ENCODE results near the gene HEXB. TPM values are rescaled to one million over a fixed set of nuclear protein-coding genes. Genes with fewer than 3 reads are reported as not detected.
A peak's percentile ranks its signal among the peaks of the same experiment; 100 is the strongest.

Gene HEXB
- total and polyA plus RNA-seq, 2 of the 13 experiments (the other 11 are each of a cell fraction or from before 2014, with no cell fraction given), result 100 to 104 TPM

DNA sequence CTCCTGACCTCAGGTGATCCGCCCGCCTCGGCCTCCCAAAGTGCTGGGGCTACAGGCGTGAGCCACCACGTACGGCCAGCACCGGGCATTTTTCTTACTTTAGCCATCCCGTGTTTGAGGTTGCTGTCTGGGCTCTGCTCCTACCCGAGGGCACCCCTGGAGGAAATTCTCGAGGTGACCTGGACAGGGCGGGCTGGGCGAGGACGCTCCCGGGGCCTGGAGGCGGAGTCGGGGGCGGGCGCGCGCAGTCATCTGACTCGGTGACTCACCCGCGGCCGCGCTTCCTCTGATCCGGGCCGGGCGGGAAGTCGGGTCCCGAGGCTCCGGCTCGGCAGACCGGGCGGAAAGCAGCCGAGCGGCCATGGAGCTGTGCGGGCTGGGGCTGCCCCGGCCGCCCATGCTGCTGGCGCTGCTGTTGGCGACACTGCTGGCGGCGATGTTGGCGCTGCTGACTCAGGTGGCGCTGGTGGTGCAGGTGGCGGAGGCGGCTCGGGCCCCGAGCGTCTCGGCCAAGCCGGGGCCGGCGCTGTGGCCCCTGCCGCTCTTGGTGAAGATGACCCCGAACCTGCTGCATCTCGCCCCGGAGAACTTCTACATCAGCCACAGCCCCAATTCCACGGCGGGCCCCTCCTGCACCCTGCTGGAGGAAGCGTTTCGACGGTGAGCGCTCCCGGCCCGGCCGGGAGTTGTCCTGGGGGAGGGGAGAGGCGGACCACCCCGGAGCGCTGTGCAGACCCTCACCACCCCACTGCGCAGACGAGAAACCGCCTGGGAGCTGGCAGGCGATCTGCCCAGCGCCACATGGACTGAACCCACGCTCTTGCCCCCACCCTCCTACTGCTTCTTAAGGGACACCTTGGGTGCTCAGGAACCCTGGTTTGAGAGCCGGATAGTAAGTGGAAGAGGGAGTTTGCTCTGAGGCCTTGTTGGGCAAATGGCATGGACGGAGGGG lies at the start of gene HEXB (continued):
- TF ChIP-seq, protein P1, sequence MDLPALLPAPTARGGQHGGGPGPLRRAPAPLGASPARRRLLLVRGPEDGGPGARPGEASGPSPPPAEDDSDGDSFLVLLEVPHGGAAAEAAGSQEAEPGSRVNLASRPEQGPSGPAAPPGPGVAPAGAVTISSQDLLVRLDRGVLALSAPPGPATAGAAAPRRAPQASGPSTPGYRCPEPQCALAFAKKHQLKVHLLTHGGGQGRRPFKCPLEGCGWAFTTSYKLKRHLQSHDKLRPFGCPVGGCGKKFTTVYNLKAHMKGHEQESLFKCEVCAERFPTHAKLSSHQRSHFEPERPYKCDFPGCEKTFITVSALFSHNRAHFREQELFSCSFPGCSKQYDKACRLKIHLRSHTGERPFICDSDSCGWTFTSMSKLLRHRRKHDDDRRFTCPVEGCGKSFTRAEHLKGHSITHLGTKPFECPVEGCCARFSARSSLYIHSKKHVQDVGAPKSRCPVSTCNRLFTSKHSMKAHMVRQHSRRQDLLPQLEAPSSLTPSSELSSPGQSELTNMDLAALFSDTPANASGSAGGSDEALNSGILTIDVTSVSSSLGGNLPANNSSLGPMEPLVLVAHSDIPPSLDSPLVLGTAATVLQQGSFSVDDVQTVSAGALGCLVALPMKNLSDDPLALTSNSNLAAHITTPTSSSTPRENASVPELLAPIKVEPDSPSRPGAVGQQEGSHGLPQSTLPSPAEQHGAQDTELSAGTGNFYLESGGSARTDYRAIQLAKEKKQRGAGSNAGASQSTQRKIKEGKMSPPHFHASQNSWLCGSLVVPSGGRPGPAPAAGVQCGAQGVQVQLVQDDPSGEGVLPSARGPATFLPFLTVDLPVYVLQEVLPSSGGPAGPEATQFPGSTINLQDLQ (CRISPR knock-in tag; IDR thresholded peaks at IDR 0.05), result no peak
- TF ChIP-seq CREB1 (IDR thresholded peaks at IDR 0.05) (no peak), CREB1 (CRISPR knock-in tag; IDR thresholded peaks at IDR 0.05) (no peak), NFKBIZ (CRISPR knock-in tag; IDR thresholded peaks at IDR 0.05) (no peak), SOX5 (CRISPR knock-in tag; IDR thresholded peaks at IDR 0.05; ENCODE audit: borderline replicate concordance) (no peak), TMF1 (CRISPR knock-in tag; IDR thresholded peaks at IDR 0.05; ENCODE audit: low read depth) (0 out of 2 replicates have a peak, but pooled peaks have one; percentile 7), RFX5 (IDR thresholded peaks at IDR 0.05; ENCODE audit: low read depth, low read length) (no peak), ZSCAN22 (CRISPR knock-in tag; IDR thresholded peaks at IDR 0.05) (no peak), ZNF644 (CRISPR knock-in tag; IDR thresholded peaks at IDR 0.05; ENCODE audit: low read depth) (no peak), ZNF746 (CRISPR knock-in tag; IDR thresholded peaks at IDR 0.05) (peak; percentile 35; the same call in 1 of the 2 replicates), JUN (CRISPR knock-in tag; IDR thresholded peaks at IDR 0.05) (peak; percentile 82; the same call in 1 of the 2 replicates), POLR2A (IDR thresholded peaks at IDR 0.05; ENCODE audit: insufficient read depth in 1 of 2, low read depth in 2 of 2, low read length in 2 of 2) (peak; percentile 83 to 91), ZNF549 (CRISPR knock-in tag; IDR thresholded peaks at IDR 0.05) (no peak), ZNF605 (CRISPR knock-in tag; IDR thresholded peaks at IDR 0.05) (no peak; the same call in 1 of the 2 replicates), FOXK2 (IDR thresholded peaks at IDR 0.05) (no peak)
- TF ChIP-seq, protein P2, sequence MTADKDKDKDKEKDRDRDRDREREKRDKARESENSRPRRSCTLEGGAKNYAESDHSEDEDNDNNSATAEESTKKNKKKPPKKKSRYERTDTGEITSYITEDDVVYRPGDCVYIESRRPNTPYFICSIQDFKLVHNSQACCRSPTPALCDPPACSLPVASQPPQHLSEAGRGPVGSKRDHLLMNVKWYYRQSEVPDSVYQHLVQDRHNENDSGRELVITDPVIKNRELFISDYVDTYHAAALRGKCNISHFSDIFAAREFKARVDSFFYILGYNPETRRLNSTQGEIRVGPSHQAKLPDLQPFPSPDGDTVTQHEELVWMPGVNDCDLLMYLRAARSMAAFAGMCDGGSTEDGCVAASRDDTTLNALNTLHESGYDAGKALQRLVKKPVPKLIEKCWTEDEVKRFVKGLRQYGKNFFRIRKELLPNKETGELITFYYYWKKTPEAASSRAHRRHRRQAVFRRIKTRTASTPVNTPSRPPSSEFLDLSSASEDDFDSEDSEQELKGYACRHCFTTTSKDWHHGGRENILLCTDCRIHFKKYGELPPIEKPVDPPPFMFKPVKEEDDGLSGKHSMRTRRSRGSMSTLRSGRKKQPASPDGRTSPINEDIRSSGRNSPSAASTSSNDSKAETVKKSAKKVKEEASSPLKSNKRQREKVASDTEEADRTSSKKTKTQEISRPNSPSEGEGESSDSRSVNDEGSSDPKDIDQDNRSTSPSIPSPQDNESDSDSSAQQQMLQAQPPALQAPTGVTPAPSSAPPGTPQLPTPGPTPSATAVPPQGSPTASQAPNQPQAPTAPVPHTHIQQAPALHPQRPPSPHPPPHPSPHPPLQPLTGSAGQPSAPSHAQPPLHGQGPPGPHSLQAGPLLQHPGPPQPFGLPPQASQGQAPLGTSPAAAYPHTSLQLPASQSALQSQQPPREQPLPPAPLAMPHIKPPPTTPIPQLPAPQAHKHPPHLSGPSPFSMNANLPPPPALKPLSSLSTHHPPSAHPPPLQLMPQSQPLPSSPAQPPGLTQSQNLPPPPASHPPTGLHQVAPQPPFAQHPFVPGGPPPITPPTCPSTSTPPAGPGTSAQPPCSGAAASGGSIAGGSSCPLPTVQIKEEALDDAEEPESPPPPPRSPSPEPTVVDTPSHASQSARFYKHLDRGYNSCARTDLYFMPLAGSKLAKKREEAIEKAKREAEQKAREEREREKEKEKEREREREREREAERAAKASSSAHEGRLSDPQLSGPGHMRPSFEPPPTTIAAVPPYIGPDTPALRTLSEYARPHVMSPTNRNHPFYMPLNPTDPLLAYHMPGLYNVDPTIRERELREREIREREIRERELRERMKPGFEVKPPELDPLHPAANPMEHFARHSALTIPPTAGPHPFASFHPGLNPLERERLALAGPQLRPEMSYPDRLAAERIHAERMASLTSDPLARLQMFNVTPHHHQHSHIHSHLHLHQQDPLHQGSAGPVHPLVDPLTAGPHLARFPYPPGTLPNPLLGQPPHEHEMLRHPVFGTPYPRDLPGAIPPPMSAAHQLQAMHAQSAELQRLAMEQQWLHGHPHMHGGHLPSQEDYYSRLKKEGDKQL (CRISPR knock-in tag; IDR thresholded peaks at IDR 0.05; ENCODE audit: low read depth), result no peak
- TF ChIP-seq, protein P3, sequence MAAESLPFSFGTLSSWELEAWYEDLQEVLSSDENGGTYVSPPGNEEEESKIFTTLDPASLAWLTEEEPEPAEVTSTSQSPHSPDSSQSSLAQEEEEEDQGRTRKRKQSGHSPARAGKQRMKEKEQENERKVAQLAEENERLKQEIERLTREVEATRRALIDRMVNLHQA (CRISPR knock-in tag; IDR thresholded peaks at IDR 0.05), result no peak
- TF ChIP-seq, protein P4, sequence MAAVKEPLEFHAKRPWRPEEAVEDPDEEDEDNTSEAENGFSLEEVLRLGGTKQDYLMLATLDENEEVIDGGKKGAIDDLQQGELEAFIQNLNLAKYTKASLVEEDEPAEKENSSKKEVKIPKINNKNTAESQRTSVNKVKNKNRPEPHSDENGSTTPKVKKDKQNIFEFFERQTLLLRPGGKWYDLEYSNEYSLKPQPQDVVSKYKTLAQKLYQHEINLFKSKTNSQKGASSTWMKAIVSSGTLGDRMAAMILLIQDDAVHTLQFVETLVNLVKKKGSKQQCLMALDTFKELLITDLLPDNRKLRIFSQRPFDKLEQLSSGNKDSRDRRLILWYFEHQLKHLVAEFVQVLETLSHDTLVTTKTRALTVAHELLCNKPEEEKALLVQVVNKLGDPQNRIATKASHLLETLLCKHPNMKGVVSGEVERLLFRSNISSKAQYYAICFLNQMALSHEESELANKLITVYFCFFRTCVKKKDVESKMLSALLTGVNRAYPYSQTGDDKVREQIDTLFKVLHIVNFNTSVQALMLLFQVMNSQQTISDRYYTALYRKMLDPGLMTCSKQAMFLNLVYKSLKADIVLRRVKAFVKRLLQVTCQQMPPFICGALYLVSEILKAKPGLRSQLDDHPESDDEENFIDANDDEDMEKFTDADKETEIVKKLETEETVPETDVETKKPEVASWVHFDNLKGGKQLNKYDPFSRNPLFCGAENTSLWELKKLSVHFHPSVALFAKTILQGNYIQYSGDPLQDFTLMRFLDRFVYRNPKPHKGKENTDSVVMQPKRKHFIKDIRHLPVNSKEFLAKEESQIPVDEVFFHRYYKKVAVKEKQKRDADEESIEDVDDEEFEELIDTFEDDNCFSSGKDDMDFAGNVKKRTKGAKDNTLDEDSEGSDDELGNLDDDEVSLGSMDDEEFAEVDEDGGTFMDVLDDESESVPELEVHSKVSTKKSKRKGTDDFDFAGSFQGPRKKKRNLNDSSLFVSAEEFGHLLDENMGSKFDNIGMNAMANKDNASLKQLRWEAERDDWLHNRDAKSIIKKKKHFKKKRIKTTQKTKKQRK (IDR thresholded peaks at IDR 0.05; ENCODE audit: low read length), result no peak

All from HepG2 (cell line).